NCI-H2081 (cell line): ENCODE results near the gene CAMK1D.

ENCODE experiments used
- DNase-seq, 2 experiments: peaks; one replicate each; lab custom pipeline; 2025; lab: John Stamatoyannopoulos, UW

Gene CAMK1D

DNA sequence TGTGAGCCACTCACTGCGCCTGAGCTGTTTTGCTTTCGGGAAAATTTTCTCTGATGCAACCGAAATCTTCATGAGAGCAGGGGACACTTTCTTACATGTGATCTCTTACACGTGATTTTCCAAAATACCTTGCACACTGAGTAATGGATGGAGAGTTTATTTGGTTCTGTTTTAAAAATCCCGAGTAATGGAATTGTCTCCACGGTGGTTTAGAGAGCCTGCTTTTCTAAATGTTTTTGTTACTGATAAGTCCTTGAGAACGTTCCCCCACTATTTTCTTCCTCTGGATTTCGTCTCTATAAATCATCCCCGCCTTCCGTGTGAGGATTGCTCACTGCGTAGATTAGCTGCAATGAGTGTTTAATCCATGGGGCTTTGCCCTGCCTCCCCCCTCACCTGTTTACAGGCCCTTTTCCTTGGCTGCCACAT is 25.7 kb downstream of the CAMK1D start:
- no peak for DNase-seq

DNA sequence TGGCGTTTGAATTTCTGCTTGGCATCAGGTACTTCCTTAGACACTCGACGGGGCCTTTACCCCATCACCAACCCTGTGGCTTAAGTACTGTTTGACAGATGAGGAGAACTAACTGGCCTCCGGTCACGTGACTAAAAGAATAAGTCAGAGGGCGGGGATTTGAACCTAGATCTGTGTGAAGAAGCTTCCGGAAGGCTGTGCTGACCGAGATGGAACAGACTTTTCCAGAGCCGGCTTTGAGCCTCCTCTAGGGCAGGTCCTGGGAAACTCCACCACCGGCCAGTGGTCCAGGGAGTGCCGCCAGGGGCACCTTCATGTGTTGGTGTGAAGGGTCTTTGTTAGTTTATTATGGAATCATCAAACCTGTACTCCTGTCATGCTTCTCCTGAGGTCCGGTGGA is 26.9 kb downstream of the CAMK1D start:
- no peak for DNase-seq

DNA sequence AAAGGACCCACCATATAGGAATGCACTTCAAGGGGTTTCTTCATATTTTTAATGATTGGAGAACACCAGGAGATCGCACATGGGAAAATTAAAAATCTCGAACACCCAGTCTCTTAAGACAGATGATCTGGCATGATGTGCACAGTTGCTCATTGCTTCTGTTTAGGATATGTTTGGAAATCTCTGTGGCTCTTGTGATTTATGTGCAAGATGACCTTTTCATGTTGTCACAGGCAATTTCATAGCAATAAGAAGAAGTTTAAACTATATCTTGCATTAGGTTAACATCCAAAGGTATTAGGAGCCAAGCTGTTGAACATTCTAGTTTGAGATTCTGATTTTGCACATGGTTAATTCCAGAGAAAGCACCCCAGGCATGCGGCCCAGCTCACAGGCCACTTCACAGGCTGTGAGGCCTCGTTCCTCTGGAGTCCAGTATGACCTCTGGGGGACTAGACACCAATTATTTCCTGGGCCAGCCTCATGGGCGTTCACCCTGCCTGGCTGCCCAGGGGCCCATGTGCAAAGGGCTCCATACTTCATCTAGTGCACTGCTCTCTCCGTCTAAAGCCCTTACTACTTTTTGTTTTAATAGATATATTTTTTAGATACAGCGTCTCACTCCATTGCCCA is 28.4 kb downstream of the CAMK1D start:
- no peak for DNase-seq

DNA sequence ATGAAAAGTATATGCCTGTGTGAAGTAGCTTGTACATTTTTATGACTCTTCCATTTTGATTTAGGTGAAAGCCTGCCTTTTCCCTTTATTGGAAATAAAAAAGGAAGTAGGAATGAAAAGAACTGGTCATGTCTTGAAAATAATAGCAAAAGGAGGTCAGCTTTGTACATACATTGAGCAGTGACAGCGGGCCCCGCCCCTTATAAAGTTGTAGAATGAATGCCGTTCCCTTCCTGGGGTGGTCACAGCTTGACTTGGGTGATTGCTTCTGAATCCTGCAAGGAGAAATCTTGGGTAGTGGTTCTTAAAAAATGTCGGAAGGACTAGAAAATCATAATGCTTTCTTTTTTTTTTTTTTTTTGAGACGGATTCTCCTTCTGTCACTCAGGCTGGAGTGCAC is 31.7 kb downstream of the CAMK1D start:
- no peak for DNase-seq

GRCh38 chr10:12381536-12382156 is 32.3 kb downstream of the CAMK1D start:
- DNase-seq: no peak

- no peak for DNase-seq
Measured at GRCh38 chr10:12382157-12382548, 32.8 kb downstream of the CAMK1D start.

- no peak for DNase-seq
Measured at GRCh38 chr10:12382956-12383531, 33.7 kb downstream of the CAMK1D start.

DNA sequence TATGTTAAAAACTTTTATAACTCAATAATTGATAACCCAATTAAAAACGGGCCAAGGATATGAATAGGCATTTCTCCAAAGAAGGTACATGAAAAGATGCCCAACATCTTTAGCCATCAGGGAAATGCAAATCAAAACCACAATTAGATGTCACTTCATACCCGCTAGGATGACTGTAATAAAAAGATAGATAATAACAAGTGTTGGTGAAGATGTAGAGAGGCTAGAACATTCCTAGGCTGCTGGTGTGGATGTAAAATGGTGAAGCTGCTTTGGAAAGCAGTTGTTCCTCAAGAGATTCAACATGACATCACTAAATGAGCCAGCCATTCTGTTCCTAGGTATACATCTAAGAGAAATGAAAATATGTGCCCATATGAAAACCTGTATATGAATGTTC is 35.6 kb downstream of the CAMK1D start:
- DNase-seq: no peak

DNA sequence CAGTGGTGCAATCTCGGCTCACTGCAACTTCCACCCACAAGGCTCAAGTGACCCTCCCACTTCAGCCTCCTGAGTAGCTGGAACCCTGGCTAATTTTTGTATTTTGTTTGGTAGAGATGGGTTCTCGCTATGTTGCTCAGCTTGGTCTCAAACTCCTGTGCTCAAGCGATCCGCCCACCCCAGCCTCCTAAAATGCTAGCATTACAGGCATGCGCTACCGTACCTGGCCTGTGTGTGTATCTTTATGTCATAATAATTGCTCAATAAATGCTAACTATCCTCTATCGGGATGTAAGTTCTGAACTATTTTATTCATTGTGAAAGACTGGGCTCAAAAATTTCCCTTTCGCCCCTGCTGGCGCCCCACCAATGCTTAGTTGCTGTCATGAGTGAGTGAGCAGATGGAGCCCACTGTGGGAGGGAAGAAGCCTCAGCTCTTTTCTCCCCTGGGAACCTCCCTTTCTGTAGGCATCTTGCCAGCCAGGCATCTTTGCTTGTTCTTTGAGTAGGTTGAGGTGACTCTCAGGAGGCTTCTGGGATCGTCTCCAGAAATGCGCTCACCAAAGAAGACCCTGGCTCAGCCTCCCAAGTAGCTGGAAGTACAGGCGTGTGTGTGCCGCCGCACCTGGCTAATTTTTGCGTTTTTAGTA is 38.3 kb downstream of the CAMK1D start:
- DNase-seq: no peak

- DNase-seq: no peak
Measured at GRCh38 chr10:12388671-12389070, 39.3 kb downstream of the CAMK1D start.

DNA sequence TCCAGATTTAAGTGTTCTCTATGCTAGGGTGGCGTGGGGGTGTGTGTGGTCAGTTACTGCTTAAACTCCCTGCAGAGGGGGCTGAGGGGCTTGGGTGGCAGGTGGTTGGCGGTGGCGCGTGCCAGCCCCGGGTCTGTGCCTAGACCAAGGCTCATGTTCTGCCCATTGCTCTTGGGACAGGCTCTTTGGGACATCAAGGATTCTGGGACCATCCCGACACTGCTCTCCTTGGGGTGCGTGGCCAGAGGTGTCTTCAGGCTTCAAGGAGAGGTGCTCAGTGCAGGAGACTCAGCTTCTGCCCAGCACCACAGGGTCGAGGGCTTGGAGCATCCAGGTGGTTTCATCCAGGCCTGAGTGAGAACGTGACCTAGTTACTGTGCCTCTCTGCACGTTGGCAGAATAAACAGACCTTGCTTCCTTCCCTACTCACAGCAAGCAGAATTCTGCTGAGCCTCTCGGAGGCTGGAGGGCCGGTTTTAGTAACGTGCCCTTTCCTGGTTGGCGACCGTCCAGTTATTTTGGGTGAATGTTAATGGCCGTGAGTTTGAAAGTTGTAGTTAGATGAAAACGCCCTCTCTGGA is 39.9 kb downstream of the CAMK1D start:
- DNase-seq: peak in 1 of 2 experiments; percentile 41

DNA sequence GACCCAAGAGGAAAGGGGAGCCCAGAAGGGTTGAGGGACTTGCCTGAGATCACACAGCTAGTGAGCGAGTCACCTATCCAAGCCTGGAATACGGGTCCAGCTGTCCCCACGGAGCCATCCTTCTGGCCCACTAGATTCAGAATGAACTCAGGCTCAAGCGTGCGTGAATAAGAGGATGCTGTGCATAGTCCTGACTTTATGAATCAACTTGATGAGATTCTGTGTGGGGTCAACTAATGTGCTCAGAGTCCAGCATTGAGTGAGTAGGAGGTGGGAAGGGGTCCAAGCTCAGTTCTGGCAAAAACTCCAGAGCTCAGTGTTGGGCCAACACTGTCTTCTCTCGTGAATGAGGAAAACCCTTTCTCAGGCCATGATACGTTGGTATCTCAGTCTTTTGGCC is 41.4 kb downstream of the CAMK1D start:
- DNase-seq: no peak

DNA sequence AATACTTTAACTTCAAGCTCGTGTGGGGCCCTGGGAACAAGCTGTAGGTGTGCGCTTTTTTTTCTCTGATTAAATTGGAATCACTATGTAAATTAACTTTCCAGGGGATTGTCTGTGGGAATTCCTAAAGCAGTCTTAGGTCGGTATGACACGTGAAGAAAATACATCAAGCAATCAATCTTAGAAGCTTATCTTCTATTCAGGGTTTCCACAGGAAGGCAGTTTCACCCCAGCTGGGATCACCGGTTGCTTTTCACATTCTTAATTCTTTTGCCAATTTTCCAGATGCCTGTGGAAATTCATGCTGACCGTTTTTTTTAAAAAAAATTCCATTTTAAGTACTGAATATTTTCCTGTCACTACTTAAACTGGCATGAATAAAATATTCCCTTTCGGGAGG is 41.9 kb downstream of the CAMK1D start:
- DNase-seq: no peak

DNA sequence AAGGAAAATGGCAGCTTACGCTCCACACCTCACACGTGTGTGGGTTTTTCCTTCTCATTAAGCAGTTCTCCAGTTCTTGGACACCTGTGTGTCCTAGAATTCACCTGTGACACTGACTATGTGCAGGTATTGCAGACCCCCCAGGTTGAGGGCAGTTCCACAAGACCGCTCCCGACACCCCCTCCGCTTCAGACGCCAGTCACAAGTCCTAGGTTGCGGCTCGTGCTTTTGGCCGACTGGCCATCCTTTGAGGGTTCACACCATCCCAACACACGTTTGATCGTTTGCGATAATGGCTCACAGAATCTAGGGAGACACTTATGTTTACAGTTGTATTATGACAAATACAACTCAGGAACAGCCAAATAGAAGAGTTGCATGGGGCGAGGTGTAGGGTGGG is 44.5 kb downstream of the CAMK1D start:
- no peak for DNase-seq

DNA sequence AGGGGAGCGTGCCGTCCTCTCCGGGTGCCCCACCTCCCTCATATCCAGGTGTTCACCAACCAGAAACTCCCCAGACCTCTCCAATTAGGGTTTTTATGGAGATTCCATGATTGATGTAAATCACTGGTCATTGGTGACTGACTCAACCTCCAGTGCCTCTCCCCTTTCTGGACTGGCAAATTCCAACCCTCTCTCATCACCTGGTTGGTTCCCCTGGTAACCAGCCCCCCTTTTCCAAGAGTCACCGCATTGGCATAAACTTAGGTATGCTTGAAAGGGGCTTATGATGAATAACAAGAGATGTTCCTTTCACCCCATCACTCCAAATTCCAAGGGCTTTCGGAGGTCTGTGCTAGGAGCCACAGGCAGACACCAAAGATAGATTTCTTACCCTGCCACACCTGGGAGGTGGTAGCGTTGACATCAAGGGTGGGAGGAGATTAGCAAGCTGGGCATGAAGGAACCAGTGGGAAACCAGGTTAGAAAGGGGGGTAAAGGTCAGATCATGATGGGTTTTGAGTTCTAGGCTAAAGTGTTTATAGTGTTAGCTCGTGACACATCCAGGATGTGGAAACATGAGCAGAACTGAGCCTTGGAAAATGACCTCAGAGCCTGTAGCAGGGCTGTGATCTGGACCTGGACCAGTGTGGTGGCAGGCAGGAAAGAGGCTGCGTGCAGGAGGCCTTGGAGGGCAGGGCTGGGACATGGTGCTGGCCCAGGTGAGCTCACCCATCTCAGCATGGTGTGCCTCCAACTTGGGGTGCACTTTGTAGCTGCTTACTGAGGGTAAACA is 45.1 kb downstream of the CAMK1D start:
- no peak for DNase-seq

- DNase-seq: no peak
Measured at GRCh38 chr10:12396093-12396492, 46.7 kb downstream of the CAMK1D start.

GRCh38 chr10:12396567-12396966 is 47.2 kb downstream of the CAMK1D start:
- no peak for DNase-seq

DNA sequence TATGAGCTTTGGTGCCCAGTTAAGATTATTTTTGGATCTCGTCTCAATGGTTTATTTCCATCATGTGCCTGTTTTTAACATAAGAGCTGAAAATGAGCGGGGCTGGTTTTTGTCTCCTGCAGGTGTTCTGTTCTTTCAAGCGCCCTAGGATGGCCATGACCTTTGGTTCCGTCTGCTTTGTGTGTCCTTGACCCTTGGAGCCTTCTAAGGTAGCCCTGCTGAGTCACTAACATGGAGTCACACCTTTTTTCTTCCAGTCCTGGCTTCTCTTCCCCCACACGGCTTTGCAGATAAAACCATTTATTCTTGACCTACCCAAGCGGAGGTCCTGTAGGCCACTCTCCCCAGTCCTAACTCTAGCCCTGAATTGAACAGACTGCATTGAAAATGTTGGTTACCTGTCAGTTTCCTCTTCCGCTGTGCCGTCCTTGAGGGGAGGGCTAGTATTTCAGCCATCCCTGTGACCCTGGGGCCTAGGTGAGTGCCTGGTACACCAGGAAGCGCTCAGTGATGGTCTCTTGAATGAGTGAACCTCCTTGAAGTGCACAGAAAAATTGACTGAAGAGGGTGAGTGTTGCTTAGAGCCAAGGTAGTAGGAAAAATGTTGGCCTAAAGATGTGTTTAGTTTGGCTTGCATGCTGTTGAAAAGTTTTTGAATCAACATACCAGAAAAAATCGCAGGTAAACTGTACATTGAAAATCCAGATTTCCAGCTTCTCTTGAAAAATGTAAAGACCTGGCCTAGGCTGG is 48.0 kb downstream of the CAMK1D start:
- DNase-seq: no peak

DNA sequence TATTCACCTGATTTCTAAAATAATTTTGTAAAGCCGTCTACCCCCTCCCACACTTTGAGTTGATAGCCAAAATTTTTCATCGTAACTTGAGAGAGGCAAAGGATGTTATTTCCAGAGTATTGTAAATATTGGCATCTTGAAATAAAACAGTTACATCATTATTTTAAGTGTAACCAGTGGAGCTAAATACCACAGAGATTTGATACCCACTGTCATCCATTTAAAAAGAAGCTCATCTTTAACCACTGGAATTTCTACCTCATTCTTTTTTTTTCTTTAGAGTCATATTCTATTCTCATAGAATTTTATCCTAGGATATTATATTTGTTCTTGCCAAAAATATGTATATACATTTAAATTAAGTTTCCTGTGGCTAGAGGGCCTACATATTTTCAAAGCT is 48.6 kb downstream of the CAMK1D start:
- DNase-seq: no peak

DNA sequence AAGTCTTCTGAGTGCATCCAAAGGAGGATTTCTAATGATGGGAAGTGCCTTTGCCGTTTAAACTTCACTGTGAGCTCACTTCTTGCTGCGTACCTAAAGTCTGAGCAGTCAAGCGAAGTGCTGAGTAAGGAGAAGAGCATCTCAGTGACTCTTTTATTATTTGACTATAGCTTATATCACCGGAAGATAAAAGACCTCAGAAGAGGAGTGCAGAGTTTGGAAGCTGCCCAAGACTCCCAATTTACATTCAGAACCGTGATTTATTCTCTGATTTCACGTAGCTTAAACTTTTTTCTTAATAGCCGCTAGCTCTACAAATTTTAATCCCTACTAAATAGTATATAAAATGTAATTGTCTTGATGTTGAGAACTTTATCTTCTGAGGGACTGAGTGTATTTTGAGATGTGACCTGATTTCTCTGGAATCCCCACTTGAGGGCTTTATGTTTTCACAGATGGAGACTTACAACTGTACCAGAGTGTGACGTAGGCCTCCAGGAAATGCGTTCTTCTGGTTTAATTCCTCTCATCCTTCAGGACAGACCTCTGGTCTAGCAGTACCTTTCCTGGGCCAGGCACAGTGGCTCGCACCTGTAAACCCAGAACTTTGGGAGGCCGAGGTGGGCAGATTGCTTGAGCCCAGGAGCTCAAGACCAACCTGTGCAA is 51.1 kb downstream of the CAMK1D start:
- no peak for DNase-seq

DNA sequence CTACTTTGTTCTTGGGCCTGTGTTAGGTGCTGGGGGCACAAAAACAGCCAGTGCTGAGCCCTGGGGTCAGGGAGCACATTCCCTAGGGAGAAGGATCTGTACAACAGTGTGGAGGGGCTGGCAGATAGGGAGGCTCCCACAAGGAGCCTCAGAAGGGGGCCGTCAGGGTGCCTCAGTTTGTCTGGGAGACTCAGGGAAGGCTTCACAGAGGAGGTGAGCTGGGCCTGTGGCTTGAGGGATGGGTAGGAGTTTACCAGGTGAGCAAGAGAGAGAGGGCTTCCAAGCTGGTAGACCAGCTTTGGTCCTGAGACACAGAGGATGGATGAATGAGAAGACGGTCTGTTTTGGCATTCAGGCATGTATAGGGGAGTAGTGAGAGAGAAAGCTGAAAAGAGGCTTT is 52.1 kb downstream of the CAMK1D start:
- DNase-seq: no peak
